Gastroesophageal sphincter (tissue), 2 donors: ENCODE results near the gene LSM14A.

Experiments
- POLR2A ChIP-seq, 2 donors: fragments of 450-650 bp; IDR thresholded peaks; one replicate each; pipeline ENCODE4 v1.6.1; 2017; ENCODE audit warnings: antibody characterized with exemption in 2 of 2, mild to moderate bottlenecking in 2 of 2, moderate library complexity in 1 of 2
- POLR2AphosphoS5 ChIP-seq: sonication (generic); formaldehyde crosslinking; IDR thresholded peaks from one replicate; pipeline ENCODE4 v1.6.1; 2017; ENCODE audit warnings: antibody characterized with exemption

- TF ChIP-seq POLR2A (IDR thresholded peaks at IDR 0.05) = no peak
- no peak for TF ChIP-seq POLR2AphosphoS5
Observed at GRCh38 chr19:34257559-34257924, 85.2 kb downstream of the LSM14A start.
